Measurements from ENCODE around the gene DGKG. TPM values are rescaled to one million over a fixed set of nuclear protein-coding genes. Genes with fewer than 3 reads are reported as not detected.

DGKG gene
- polyA plus RNA-seq, 3 donors = 0.26 to 0.93 (median 0.70) TPM

DNA sequence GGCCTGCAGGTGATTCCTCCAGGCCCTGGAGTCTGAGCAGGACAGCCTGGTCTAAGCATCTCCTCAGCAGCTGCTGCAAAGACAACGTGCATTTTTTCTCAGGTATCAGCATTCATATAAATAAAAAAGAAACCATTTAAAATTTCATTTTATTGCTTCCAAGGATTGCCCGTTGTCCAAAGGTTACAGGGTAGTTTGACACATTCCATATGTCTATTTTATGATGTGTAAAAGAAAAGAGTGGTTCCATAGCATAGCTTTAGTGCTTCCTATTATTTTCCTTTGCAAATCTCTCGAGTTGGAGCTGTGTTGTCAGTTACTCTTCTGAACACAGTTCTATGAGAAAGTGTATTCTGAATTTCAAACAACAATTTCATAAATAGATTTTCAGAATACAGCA, 7.2 kb upstream of the DGKG start:
- DNase-seq (ENCODE audit: extremely low read depth in 1 of 11, low read depth in 9 of 11, low spot score in 4 of 11) = no peak

DNA sequence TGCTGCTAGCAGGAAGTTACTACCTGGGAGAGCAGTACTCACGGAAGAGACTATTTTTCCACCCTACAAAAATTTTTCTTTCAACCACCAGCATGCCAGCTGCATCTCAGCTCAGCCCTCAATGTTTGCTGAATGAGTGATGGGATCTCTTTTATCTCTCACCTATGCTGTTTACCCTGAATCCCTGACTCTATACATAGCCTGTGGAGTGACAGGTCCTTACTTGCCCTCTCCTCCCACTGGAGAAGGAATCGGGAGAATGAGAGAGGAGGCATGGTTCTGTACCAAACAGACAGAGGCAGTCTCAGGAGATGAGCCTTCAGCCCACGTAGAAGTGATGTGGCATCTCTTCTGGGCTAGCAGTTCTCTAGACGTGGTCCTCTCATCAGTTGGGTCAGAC, 6.7 kb upstream of the DGKG start:
- no peak for DNase-seq (ENCODE audit: extremely low read depth in 1 of 11, low read depth in 9 of 11, low spot score in 4 of 11)

DNA sequence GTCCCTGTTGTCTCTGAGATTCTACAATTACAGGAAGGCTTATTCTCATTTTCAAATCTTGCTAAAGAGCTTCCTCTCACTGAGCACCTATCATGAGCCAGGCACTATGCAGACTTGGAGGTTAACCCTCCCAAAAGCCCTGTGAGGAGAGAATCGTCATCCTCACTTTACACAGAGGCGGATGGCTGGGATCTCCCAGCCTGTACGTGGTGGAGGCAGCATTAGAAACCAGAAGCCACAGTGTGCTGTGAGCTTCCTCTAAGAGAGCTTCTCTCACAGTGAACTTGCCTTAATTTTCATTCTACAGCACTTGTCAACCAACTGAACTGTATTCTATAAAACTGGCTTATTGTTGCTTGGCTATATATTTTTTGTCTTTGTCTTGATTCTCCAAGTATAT, 6.1 kb upstream of the DGKG start:
- no peak for DNase-seq (ENCODE audit: extremely low read depth in 1 of 11, low read depth in 9 of 11, low spot score in 4 of 11)

DNA sequence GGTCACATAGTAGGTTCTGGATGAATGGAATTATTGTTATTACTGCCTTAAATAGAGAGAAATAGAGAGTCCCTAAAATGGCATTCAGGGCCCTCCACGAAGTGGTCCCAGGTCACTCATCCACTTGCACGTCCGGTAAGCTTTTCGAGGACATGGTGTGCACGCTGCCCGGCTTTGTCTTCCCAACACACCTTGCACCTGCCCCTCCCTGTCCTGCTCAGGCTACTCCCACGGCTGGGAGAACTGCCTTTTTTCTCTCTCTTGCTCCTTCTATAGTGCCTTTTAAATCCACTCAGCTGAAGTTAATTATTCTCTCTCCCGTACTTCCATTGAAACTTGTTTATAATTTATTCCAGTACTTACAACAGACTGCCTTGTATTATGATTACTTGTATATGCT, 5.6 kb upstream of the DGKG start:
- DNase-seq (ENCODE audit: extremely low read depth in 1 of 11, low read depth in 9 of 11, low spot score in 4 of 11) = no peak

DNA sequence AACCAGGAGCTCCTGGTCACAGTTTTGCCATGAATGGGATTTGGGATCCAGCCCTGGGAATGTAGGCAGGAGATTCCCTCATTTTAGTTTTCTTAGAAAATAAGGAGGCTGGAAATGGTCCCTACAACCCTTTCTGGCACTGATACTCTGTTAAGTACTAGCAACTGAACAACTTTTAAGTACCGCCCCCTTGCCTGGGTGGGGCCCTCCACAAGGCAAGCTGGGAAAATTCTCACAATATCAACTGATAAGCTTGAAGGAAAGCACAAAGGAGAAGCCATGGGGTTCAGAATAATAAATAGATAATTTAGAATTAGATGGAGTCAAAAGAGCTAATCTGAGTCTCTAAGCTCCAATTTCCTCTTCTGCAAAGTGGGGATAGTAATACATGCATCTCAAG, 4.2 kb upstream of the DGKG start:
- no peak for DNase-seq (ENCODE audit: extremely low read depth in 1 of 11, low read depth in 9 of 11, low spot score in 4 of 11)

DNA sequence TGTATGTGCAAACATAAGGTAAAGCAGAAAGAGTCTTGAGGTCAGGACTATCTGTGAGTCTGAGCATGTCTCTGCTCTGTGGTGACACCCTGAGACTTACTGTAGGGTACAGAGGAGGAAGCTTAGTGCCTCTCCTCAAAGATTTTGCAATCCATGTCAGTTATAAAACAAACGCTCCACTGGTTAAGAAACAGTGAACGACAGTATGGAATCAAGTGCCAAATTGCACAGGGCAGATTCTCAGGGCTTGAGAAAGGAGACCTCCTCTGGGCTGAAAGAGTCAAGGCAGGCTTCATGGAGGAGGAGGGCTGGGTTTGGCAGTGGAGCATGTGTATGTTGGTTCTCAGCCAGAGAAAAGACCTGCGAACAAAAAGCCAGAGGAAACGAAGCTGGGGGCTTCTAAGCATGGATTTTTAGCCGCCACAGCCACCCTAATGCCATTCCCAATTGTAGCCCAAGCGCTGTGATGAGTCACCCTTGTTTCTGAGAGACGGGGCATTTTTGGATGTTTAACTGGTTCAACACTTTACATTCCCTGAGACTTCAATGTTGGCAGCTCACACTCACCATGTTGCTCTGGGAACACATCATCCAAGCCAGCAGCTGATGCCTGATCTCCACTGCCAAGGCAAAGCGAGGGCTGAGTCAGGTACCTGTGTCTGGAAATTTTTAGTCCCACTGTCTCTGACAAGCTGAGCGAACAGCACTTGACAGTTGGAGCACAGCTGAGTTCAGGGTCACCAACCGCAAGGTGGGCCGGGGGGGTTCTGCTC, 3.4 kb upstream of the DGKG start:
- DNase-seq (ENCODE audit: extremely low read depth in 1 of 11, low read depth in 9 of 11, low spot score in 4 of 11) = no peak

DNA sequence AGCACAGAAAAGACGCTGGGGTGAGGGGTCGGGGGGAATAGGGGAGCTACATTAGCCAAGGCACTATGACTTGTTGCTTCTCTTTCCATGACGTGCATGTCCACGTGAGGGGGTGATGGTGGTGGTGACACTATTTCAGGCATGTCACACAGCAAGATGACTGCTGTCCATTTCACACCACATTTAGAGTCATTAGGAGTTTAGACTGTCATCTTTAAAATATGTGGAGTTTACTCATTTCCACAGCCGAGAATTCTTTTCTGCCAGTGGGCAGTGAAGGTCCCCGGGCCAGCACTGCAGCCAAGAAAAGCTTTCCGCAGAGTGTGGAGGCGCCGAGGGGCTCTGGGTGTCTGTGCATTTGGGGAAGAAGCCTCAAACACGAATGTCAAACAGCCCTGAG, 954 bp upstream of the DGKG start:
- DNase-seq (ENCODE audit: extremely low read depth in 1 of 11, low read depth in 9 of 11, low spot score in 4 of 11) = no peak

DNA sequence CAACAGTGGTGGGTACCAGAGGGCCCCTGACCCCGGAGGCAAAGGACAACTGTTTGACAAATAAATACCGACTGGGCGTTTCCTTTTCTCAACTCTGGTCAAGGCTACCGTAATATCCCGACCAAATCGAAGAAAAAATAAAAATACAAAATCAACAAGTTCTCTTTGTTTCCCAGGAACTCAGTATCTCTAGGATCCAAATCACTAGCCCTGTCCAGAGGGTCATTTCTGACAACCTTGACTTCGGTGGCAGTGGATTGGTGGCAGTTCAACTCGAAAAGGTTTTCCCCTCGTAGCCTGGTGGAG, 456 bp upstream of the DGKG start:
- no peak for DNase-seq (ENCODE audit: extremely low read depth in 1 of 11, low read depth in 9 of 11, low spot score in 4 of 11)

DNA sequence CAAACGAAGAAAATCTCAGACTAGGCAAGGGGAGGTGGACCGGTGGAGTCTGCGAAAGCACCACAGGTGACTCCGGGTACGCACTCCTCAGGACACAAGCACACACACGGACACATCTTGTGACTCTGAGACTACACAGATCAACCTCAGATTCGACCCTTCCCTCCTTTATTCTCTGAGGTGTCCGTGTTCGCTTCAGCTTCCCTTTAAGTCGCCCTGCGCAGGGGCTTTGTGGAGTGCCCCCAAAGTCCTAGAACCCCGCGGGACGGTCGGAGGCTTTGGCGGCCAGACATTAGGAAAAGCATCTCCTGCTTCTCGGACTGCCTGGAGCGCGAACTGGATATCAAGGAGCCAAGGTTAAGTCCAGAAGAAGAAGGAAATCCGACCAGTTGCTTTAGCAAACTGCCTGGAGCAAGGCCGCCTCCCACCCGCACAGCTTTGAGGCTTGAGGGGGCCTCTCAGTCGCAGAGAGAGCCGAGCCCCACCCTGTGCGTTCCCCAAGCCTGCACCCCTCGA, 730 bp downstream of the DGKG start:
- no peak for DNase-seq (ENCODE audit: extremely low read depth in 1 of 11, low read depth in 9 of 11, low spot score in 4 of 11)

DNA sequence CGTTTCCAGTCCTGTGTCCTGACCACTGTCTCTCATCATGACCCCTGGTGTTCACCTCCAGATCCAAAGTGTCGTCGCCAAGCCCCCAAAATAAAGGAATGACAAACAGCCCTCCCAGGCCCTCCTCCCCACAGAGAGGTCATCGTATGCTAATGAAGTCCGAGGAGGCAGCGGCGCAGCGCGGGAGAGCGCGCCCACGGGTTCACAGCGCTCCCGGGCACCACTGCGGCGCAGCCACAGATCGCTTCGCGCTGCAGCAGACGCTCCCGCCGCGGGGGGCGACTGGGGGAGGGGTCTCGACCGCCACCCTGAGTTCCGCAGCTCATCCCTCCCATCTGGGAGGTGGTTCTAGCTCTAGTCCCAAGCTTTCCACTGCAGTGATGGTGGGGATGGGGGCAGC, 1.3 kb downstream of the DGKG start:
- DNase-seq (ENCODE audit: extremely low read depth in 1 of 11, low read depth in 9 of 11, low spot score in 4 of 11) = no peak

DNA sequence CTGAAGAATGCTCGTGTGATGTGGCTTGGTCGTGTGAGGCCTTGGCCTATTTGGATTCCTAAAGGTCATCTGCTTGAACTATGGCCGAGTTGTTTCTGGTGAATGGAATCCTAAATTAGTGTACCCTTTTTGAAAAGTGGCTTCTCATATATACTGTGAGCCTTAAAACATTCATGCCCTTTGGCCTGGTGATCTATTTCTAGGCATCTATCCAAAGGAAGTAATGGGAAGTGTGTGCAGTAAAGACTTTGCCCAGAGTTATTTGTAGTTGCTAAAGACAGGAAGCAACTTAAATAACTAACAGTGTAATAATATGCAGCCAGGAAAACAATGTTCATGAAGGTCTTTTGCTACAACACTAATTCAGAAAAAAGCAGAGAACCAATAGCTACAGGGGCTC, 3.0 kb downstream of the DGKG start:
- no peak for DNase-seq (ENCODE audit: extremely low read depth in 1 of 11, low read depth in 9 of 11, low spot score in 4 of 11)

DNA sequence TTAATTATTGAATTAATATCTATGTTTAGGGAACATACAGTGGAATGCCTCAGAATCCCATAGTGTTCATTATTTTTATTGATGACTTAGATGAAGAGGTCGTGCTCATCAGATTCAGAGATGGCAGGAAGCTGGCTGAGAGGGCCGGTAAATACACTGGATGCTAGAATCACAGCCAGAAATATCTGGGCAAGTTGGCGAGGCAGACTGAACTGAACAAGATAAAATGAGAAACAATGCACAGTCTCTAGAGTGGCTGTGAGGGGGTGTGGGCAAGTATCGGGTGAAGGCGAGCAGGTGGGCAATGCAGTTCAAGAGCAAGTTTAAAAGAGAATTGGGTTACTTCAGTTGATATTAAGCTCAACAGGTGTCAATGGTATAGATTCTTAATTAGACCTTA, 5.9 kb downstream of the DGKG start:
- no peak for DNase-seq (ENCODE audit: extremely low read depth in 1 of 11, low read depth in 9 of 11, low spot score in 4 of 11)

DNA sequence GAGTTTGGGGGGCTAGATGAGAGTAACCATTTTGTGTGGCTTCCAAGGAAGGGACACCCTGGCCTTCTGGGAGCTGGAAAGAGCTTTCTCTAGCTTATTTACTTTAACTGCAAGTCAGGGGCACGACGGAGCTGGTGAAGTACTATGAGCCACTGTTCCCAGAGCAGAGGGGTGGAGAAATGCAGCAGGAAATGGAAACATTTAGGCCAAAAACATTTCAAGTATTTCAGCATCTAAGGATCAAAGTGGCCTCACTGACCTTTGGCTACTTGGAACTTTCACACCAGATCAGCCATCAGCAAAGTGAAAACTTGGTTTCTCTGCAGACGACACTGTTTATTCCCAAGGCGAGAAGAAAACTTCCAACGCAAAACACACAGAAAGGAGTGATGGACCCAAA, 7.9 kb downstream of the DGKG start:
- DNase-seq (ENCODE audit: extremely low read depth in 1 of 11, low read depth in 9 of 11, low spot score in 4 of 11) = no peak

DNA sequence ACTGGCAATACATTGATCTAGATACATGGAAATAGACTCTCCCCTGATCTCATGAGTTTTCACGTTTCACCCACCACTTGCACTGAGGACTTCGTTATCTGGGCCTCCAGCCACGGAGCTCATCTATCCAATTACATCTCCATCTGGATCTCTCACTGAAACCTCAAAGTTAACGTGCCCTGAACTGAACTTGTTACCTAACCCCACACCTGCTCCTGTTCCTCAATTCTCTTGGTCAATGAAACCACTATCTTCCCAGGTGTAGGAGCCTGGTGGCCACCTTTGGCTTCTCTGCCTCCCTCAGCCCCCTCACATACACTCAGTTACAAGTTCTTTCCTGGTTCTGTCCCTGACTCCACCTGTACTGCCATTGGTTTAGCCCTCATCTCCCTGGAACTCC, 9.7 kb downstream of the DGKG start:
- DNase-seq (ENCODE audit: extremely low read depth in 1 of 11, low read depth in 9 of 11, low spot score in 4 of 11) = no peak

DNA sequence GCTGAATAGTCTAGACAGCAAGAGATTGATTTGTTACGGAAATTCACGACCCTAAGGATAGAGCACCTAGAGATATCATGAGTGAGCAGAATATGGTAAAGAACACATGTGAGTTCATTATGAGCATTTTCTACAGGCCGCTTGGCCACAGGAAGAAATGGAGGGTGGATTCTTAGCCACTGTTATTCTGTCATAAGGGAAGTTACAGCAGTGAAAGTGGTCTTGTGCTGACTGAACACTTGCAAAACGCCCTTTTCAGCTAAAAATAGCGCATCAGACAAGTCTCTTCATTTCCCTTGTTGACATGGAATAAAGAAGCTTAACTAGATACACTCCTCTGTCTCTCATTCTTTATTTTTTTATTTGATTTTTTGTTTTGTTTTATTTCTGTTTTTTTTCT, 19.8 kb downstream of the DGKG start:
- DNase-seq (ENCODE audit: extremely low read depth in 1 of 11, low read depth in 9 of 11, low spot score in 4 of 11) = no peak

DNA sequence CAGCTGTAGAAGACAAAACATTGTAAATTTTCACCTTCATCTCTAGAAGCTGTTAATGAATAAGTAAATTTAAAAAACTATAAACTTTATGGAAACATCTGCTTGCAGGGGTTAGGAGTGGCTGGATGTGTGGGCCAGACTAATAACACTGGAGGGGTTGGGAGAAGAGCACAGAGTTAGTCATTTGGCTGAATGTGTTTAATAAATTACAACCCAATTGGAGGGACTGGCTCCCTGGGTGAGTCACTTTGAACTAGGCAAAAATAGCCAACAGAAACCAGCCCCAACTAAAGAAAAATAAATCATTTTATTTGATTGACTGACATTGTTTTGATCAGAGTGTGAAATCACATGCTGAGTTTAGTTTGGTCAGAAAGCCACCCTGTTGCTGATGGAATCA, 21.8 kb downstream of the DGKG start:
- DNase-seq (ENCODE audit: extremely low read depth in 1 of 11, low read depth in 9 of 11, low spot score in 4 of 11) = no peak

DNA sequence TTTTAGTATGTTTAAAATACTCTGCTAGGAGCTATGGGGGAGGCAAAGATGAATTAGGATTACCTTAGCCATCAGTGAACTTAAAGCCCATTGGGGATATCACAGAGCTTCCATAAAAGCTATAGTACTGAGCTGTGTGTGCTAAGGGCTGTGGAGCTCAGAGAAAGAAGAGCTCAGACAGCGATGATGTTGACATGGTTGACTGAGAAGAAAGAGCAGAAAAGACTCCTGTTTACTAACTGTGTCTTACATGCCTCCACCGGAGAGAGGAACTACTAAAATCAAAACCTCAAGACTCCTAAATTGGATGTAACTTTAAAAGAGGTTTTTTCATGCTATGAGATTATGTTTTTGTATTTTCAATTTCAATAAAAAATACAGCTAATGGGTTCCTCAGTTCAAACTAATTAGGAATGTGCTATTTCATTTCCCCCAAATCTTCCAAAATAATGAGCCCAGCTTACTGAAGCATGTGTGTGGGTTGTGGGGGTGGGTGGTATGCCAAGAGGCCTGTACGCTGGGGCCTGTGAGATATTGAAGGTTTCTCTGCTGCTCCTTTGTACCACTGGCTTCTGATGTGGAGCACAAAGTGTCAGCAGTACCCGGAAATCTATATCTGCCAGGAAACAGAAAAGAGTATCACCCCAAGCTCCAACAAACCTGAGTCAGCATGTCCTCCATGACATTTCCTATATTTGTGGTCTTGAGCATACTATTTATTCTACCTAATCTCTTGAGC, 22.7 kb downstream of the DGKG start:
- no peak for DNase-seq (ENCODE audit: extremely low read depth in 1 of 11, low read depth in 9 of 11, low spot score in 4 of 11)

DNA sequence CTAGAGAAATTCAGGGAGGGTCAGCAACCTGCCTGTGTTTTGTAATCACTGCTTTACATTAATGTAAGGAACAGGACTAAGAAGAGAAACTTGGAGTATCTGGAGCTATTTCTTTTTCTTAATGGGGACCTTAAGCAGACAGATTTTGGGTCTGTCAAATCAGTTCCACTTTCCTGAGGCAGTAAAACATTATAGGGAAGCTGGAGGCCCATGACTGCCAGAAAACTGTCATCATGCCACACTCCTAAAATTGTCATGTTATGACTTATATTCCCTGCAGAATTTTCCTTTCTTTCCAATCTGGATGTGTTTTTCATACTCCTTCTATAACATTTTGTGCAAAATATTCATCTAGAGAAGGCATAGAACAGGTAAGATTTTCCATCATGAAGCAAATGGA, 28.8 kb downstream of the DGKG start:
- DNase-seq (ENCODE audit: extremely low read depth in 1 of 11, low read depth in 9 of 11, low spot score in 4 of 11) = no peak

DNA sequence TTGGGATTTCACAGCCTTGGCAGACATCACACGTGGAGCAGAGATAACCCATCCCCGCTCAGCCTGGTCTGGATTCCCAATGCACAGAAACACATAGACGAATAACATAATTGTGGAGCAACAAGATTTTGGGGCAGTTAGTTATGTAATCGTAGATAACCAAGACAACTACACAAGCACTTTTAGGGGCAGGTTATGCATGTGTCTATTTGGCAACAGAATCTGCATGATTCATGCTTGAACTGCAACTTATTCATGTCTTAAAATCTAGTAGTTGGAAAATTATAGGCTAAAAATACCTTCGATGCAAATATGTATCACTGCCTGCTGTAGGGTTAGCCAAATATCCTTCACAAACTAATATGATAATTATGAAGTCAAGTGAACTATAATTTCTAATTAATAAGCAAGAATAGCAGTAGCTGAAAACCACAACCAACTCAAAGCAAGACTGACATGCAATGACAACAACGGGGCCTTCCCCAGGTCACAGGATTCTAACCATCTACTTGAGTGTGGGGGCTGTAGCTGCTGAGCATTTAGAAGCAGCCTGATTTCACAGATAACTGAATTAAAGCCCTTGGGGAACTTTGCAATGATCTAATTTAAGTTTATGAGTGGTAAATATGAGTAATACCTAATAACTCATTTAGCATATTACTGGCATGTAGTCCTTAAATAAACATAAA, 31.1 kb downstream of the DGKG start:
- DNase-seq (ENCODE audit: extremely low read depth in 1 of 11, low read depth in 9 of 11, low spot score in 4 of 11) = no peak

DNA sequence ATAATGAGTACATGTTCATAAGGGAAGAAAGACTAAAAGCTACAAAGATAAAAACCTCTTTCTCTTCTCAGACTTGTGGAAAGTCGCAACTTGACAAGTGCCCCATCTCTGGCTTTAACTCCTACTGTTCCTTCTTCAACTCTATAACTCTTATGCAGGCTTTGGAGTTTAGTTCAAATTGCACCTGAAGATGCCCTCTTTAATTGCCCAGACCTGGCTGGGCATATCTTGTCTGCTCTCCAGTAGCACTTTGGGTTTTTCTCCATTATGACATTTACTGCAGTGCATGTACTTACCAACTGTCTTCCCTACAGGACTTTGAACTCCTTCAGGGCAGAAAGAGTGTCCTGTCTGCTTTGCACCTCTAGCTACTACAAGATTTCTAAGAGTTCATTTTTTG, 32.4 kb downstream of the DGKG start:
- no peak for DNase-seq (ENCODE audit: extremely low read depth in 1 of 11, low read depth in 9 of 11, low spot score in 4 of 11)

Data from renal cortex interstitium (tissue), 11 donors.